IMR-90 (cell line): Measurements from ENCODE around the gene TBCK. TPM values are rescaled to one million over a fixed set of nuclear protein-coding genes. Genes with fewer than 3 reads are reported as not detected.

Experiments used
- ATAC-seq: fragments of 200-7000 bp; cut with Tn5 transposase; 2 replicates; pipeline ENCODE4 v1.9.1; 2020; ENCODE audit warnings: low read depth, mild to moderate bottlenecking, moderate library complexity
- BruUV-seq: library from RNA; stranded (reverse); fragments of 400-500 nt; replicated peaks from 2 replicates; lab custom pipeline; 2021; lab: Mats Ljungman, UMichigan
- CTCF ChIA-PET: fragments of 300-600 bp; formaldehyde crosslinking; extraction: SDS; loops from one replicate; lab custom pipeline; 2021; ENCODE audit warnings: antibody characterized with exemption; lab: Yijun Ruan, JAX
- POLR2A ChIA-PET: fragments of 300-600 bp; sonication (Branson Sonifier 250); formaldehyde crosslinking; loops from one replicate; lab custom pipeline; 2022; ENCODE audit warnings: antibody characterized with exemption; ENCODE audit not compliant: unreplicated experiment; lab: Charles Lee
- DNase-seq: peaks from one replicate; pipeline ENCODE4 v3.0.0; 2013
- H2AFZ ChIP-seq: replicated peaks from 2 replicates; pipeline ENCODE3; 2013; ENCODE audit warnings: low read length, mild to moderate bottlenecking; ENCODE audit not compliant: poor library complexity
- H2AK5ac ChIP-seq: 2 replicates; pipeline ENCODE4 v1.6.1; 2013; ENCODE audit warnings: low read depth, low read length, inconsistent platforms
- H2AK9ac ChIP-seq: replicated peaks from 2 replicates; pipeline ENCODE3; 2013; ENCODE audit warnings: mild to moderate bottlenecking, low read depth, low read length, moderate library complexity; ENCODE audit not compliant: poor library complexity
- H2BK120ac ChIP-seq: 2 replicates; pipeline ENCODE4 v1.6.1; 2013; ENCODE audit warnings: low read depth, low read length, inconsistent platforms
- H2BK15ac ChIP-seq: 3 replicates; pipeline ENCODE4 v1.6.1; 2013; ENCODE audit warnings: low read depth, low read length, inconsistent platforms
- H2BK20ac ChIP-seq: 2 replicates; pipeline ENCODE4 v1.6.1; 2013; ENCODE audit warnings: low read depth, mild to moderate bottlenecking, inconsistent platforms, low read length, moderate library complexity
- H2BK5ac ChIP-seq: 2 replicates; pipeline ENCODE4 v1.6.1; 2013; ENCODE audit warnings: mild to moderate bottlenecking, low read depth, low read length, inconsistent platforms; ENCODE audit not compliant: poor library complexity, severe bottlenecking
- H3K14ac ChIP-seq: replicated peaks from 2 replicates; pipeline ENCODE4 v1.6.1; 2013; ENCODE audit warnings: low read depth, low read length, inconsistent platforms
- H3K18ac ChIP-seq: 2 replicates; pipeline ENCODE4 v1.6.1; 2013; ENCODE audit warnings: low read depth, low read length, control low read depth
- H3K23ac ChIP-seq: 2 replicates; pipeline ENCODE4 v1.6.1; 2013; ENCODE audit warnings: low read depth, low read length, inconsistent platforms
- H3K27ac ChIP-seq: 2 replicates; pipeline ENCODE4 v1.5.1; 2013; ENCODE audit warnings: mild to moderate bottlenecking, control low read depth, low read length; ENCODE audit not compliant: insufficient read depth
- H3K27me3 ChIP-seq: 2 replicates; pipeline ENCODE4 v1.6.1; 2013; ENCODE audit warnings: low read length; ENCODE audit not compliant: control insufficient read depth, insufficient read depth
- H3K36me3 ChIP-seq: 2 replicates; pipeline ENCODE4 v1.6.1; 2013; ENCODE audit warnings: low read length, mixed read lengths; ENCODE audit not compliant: control insufficient read depth, insufficient read depth
- H3K4ac ChIP-seq: 2 replicates; pipeline ENCODE4 v1.6.1; 2013; ENCODE audit warnings: low read depth, low read length, inconsistent platforms
- H3K4me1 ChIP-seq: 2 replicates; pipeline ENCODE4 v1.6.1; 2013; ENCODE audit warnings: low read length, mixed read lengths; ENCODE audit not compliant: control insufficient read depth, insufficient read depth
- H3K4me2 ChIP-seq: 2 replicates; pipeline ENCODE4 v1.6.1; 2013; ENCODE audit warnings: low read depth, mild to moderate bottlenecking, control low read depth, low read length, moderate library complexity
- H3K4me3 ChIP-seq: 2 replicates; pipeline ENCODE4 v1.5.1; 2013; ENCODE audit warnings: low read depth, mild to moderate bottlenecking, control low read depth, low read length, moderate library complexity; ENCODE audit not compliant: insufficient read depth
- H3K56ac ChIP-seq: 2 replicates; pipeline ENCODE4 v1.6.1; 2013; ENCODE audit warnings: low read length, inconsistent platforms; ENCODE audit not compliant: insufficient read depth; ENCODE audit errors: extremely low read depth
- H3K79me1 ChIP-seq, 2 experiments: 2 replicates each; pipeline ENCODE4 v1.6.1; 2013; ENCODE audit warnings: low read length in 2 of 2, inconsistent platforms in 1 of 2, low read depth in 1 of 2
- H3K9ac ChIP-seq: 2 replicates; pipeline ENCODE4 v1.6.1; 2013; ENCODE audit warnings: low read depth, low read length, control low read depth
- H3K9me1 ChIP-seq: 2 replicates; pipeline ENCODE4 v1.6.1; 2013; ENCODE audit warnings: low read length, inconsistent platforms; ENCODE audit not compliant: insufficient read depth
- H3K9me3 ChIP-seq: 2 replicates; pipeline ENCODE4 v1.6.1; 2013; ENCODE audit warnings: low read length; ENCODE audit not compliant: control insufficient read depth, insufficient read depth
- H4K20me1 ChIP-seq: 2 replicates; pipeline ENCODE4 v1.6.1; 2013; ENCODE audit warnings: low read length, inconsistent platforms; ENCODE audit not compliant: insufficient read depth
- H4K5ac ChIP-seq: 2 replicates; pipeline ENCODE4 v1.6.1; 2013; ENCODE audit warnings: mild to moderate bottlenecking, low read depth, low read length, control low read depth
- H4K8ac ChIP-seq, 2 experiments: 2 replicates each; pipeline ENCODE4 v1.6.1; 2013; ENCODE audit warnings: low read depth in 2 of 2, low read length in 2 of 2, control low read depth in 1 of 2, inconsistent platforms in 1 of 2
- H4K91ac ChIP-seq: 2 replicates; pipeline ENCODE4 v1.6.1; 2013; ENCODE audit warnings: low read depth, low read length, inconsistent platforms; ENCODE audit not compliant: insufficient read depth
- BHLHE40 ChIP-seq: fragments of 150-350 bp; IDR thresholded peaks from 2 replicates; pipeline ENCODE4 v1.6.1; 2016; ENCODE audit warnings: mild to moderate bottlenecking, low read depth, low read length
- CEBPB ChIP-seq: IDR thresholded peaks from 2 replicates; pipeline ENCODE4 v1.6.1; 2012; ENCODE audit warnings: low read depth, low read length, improper control_type of control experiment
- FOS ChIP-seq: fragments of 150-350 bp; IDR thresholded peaks from 2 replicates; pipeline ENCODE4 v1.6.1; 2016; ENCODE audit warnings: low read depth, low read length
- MAZ ChIP-seq: IDR thresholded peaks from 2 replicates; pipeline ENCODE4 v1.6.1; 2012; ENCODE audit warnings: low read depth, mild to moderate bottlenecking, low read length, improper control_type of control experiment, moderate library complexity, borderline replicate concordance
- MXI1 ChIP-seq: IDR thresholded peaks from 2 replicates; pipeline ENCODE4 v1.6.1; 2012; ENCODE audit warnings: low read depth, mild to moderate bottlenecking, low read length, moderate library complexity, borderline replicate concordance
- NFE2L2 ChIP-seq: fragments of 150-350 bp; IDR thresholded peaks from 2 replicates; pipeline ENCODE4 v1.6.1; 2016; ENCODE audit warnings: low read depth, mild to moderate bottlenecking, low read length
- RAD21 ChIP-seq: IDR thresholded peaks from 2 replicates; pipeline ENCODE4 v1.6.1; 2012; ENCODE audit warnings: low read length, improper control_type of control experiment
- RFX5 ChIP-seq: IDR thresholded peaks from 2 replicates; pipeline ENCODE4 v1.8.0; 2012; ENCODE audit warnings: low read depth, mild to moderate bottlenecking, low read length, moderate library complexity
- SMC3 ChIP-seq: fragments of 150-350 bp; IDR thresholded peaks from 2 replicates; pipeline ENCODE4 v1.6.1; 2016; ENCODE audit warnings: low read depth, mild to moderate bottlenecking, antibody characterized with exemption, low read length, moderate library complexity
- dilution Hi-C: fragments of 300-500 bp; cut with HindIII; formaldehyde crosslinking; loops from one replicate; pipeline ENCODE4 v1.14.3; 2018; ENCODE audit warnings: low sequenced_read_pairs; ENCODE audit not compliant: unreplicated experiment
- in situ Hi-C: fragments of 300-500 bp; cut with MboI; formaldehyde crosslinking; loops from 3 replicates; pipeline ENCODE4 v1.14.3; 2019; ENCODE audit warnings: low sequenced_read_pairs, inconsistent platforms, mixed read lengths
- intact Hi-C: fragments of 100-400 bp; cut with micrococcal nuclease; formaldehyde crosslinking; loops from 2 replicates; pipeline ENCODE4 v1.10.0; 2022
- polyA plus RNA-seq, 3 experiments: library from polyadenylated mRNA; depleted of rRNA; stranded (reverse); fragments of >200 nt; gene quantifications; 2 replicates each; pipeline ENCODE4 v1.2.3, GENCODE V29; 2012; ENCODE audit warnings: low replicate concordance in 1 of 3
- total RNA-seq: library from RNA; depleted of rRNA; stranded (reverse); fragments of >200 nt; gene quantifications from 2 replicates; pipeline ENCODE4 v1.2.3, GENCODE V29; 2012

TBCK gene
- total and polyA plus RNA-seq, 2 of the 4 experiments (the other 2 are of a cell fraction) = 10.7 to 29.9 TPM

DNA sequence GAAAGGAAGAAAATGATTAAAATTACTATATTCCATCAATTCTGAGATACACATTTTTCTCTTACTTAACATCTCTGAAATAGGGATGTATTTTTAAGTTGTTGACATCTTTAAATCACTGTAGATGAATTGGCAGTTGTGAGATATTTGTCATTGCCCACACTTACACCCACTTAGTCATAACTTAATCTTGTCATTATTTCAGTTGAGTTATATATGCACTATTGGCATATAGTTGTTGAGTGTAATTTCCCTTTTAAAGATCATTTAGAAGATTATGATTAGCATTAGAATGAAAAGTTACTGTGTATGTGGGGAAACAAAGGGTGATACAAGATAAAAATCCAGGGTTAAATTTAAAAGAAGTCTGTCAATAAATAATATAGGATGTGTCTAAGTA, 2.5 kb upstream of the TBCK start:
- H4K91ac ChIP-seq = no peak overlapping the region
- no peak overlapping the region for H3K27ac ChIP-seq
- H2AK9ac ChIP-seq = no peak overlapping the region
- no peaks in the 10 kb centered on the region for H3K27me3 ChIP-seq
- TF ChIP-seq FOS = no peak
- TF ChIP-seq RAD21 = no peak
- TF ChIP-seq MAZ = no peak
- no peak for TF ChIP-seq SMC3
- TF ChIP-seq CEBPB = no peak
- TF ChIP-seq MXI1 = no peak
- no peak for TF ChIP-seq BHLHE40
- no peak for TF ChIP-seq RFX5
- no peak for TF ChIP-seq NFE2L2
- ChIA-PET CTCF (no interaction called here), POLR2A (no interaction called here)
- H4K5ac ChIP-seq = no peak overlapping the region
- no peaks in the 10 kb centered on the region for H3K9me3 ChIP-seq
- ATAC-seq = no peak
- DNase-seq = no peak
- in situ Hi-C loops = no loop called here
- no peaks in the 10 kb centered on the region for H4K20me1 ChIP-seq
- no TSS peak for BruUV-seq
- H3K14ac ChIP-seq = no peak overlapping the region
- H2BK15ac ChIP-seq = no peak overlapping the region
- intact Hi-C loops = loop anchor here (5.0 kb wide), 1 partner anchor 51 kb away; no protein-coding TSS in a partner anchor
- no peak overlapping the region for H2BK120ac ChIP-seq
- H3K4me1 ChIP-seq = no peaks in the 10 kb centered on the region
- no peak overlapping the region for H3K4me2 ChIP-seq
- H3K18ac ChIP-seq = no peak overlapping the region
- H3K4me3 ChIP-seq = no peak overlapping the region
- no peak overlapping the region for H3K23ac ChIP-seq
- no peak overlapping the region for H3K56ac ChIP-seq
- H2AFZ ChIP-seq = no peak overlapping the region
- H3K9me1 ChIP-seq = no peaks in the 10 kb centered on the region
- peaks cover 18 to 23% of the 10 kb centered on the region in 2 experiments for H3K79me1 ChIP-seq
- H2BK20ac ChIP-seq = no peak overlapping the region
- H4K8ac ChIP-seq = no peak overlapping the region
- no peak overlapping the region for H3K4ac ChIP-seq
- dilution Hi-C loops = no loop called here
- H3K36me3 ChIP-seq = 0 out of 2 replicates have a peak, but pooled peaks cover 3% of the 10 kb centered on the region
- no peak overlapping the region for H2AK5ac ChIP-seq
- no peak overlapping the region for H2BK5ac ChIP-seq
- H3K9ac ChIP-seq = no peak overlapping the region
